ENCODE data around the gene EID3. TPM values are rescaled to one million over a fixed set of nuclear protein-coding genes. Genes with fewer than 3 reads are reported as not detected.

The EID3 gene
- total RNA-seq, 1 experiment from 2014 or later, result 3.2 TPM

DNA sequence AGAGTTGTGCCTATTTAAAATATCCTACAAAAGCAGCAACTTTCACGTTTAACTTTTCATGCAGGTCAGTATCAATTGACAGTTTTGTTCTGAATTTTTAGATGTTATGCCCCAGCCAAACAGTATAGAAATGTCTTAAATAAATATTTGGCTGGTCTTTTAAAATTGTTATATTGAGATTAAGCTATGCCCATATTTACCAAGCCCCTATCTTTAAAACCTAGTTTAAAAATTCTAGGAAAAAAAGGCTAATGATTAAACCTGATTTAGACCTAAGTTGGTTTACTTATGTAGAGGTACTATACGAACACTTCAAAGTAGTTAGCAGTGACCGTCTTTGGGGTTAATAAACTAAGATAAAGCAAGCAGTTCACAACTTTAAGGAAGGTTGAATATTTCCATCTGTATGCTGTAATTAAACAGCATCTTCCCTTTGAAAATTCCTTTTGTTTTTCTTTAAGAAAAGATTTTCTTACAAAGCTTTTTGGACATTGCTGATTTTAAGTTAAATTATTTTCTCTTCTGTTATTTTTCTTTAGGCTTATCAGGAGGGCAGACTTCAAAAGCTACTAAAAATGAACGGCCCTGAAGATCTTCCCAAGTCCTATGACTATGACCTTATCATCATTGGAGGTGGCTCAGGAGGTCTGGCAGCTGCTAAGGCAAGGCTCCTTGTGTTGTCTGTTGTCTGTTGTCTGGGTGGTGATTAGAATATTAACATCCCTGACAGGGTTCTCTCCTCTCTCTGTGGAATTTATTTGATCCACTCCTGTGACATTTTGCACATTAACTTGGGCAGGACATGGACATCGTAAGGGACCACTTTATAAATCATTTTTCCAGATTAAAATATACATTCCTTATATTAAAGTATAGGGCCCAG lies 7.5 kb downstream of the EID3 start:
- Mint-ChIP-seq H3K36me3 (peaks cover 44% of the 10 kb centered on the region), H3K4me3 (no peak overlapping the region), H3K4me1 (peaks cover 28% of the 10 kb centered on the region), H3K27me3 (ENCODE audit: low read depth) (no peaks in the 10 kb centered on the region), H3K27ac (no peak overlapping the region), H3K9me3 (no peaks in the 10 kb centered on the region)
- ATAC-seq (no peak), DNase-seq (ENCODE audit: low spot score) (no peak)
- ChIA-PET POLR2A (interaction anchor here (0.6 kb wide), 1 partner anchor 344 kb away, joined by 3 read pairs; no protein-coding TSS in a partner anchor), CTCF (no interaction called here)
- TF ChIP-seq, protein P1, sequence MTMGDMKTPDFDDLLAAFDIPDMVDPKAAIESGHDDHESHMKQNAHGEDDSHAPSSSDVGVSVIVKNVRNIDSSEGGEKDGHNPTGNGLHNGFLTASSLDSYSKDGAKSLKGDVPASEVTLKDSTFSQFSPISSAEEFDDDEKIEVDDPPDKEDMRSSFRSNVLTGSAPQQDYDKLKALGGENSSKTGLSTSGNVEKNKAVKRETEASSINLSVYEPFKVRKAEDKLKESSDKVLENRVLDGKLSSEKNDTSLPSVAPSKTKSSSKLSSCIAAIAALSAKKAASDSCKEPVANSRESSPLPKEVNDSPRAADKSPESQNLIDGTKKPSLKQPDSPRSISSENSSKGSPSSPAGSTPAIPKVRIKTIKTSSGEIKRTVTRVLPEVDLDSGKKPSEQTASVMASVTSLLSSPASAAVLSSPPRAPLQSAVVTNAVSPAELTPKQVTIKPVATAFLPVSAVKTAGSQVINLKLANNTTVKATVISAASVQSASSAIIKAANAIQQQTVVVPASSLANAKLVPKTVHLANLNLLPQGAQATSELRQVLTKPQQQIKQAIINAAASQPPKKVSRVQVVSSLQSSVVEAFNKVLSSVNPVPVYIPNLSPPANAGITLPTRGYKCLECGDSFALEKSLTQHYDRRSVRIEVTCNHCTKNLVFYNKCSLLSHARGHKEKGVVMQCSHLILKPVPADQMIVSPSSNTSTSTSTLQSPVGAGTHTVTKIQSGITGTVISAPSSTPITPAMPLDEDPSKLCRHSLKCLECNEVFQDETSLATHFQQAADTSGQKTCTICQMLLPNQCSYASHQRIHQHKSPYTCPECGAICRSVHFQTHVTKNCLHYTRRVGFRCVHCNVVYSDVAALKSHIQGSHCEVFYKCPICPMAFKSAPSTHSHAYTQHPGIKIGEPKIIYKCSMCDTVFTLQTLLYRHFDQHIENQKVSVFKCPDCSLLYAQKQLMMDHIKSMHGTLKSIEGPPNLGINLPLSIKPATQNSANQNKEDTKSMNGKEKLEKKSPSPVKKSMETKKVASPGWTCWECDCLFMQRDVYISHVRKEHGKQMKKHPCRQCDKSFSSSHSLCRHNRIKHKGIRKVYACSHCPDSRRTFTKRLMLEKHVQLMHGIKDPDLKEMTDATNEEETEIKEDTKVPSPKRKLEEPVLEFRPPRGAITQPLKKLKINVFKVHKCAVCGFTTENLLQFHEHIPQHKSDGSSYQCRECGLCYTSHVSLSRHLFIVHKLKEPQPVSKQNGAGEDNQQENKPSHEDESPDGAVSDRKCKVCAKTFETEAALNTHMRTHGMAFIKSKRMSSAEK (CRISPR knock-in tag; IDR thresholded peaks at IDR 0.05; ENCODE audit: borderline replicate concordance), result no peak
- TF ChIP-seq, protein P2, sequence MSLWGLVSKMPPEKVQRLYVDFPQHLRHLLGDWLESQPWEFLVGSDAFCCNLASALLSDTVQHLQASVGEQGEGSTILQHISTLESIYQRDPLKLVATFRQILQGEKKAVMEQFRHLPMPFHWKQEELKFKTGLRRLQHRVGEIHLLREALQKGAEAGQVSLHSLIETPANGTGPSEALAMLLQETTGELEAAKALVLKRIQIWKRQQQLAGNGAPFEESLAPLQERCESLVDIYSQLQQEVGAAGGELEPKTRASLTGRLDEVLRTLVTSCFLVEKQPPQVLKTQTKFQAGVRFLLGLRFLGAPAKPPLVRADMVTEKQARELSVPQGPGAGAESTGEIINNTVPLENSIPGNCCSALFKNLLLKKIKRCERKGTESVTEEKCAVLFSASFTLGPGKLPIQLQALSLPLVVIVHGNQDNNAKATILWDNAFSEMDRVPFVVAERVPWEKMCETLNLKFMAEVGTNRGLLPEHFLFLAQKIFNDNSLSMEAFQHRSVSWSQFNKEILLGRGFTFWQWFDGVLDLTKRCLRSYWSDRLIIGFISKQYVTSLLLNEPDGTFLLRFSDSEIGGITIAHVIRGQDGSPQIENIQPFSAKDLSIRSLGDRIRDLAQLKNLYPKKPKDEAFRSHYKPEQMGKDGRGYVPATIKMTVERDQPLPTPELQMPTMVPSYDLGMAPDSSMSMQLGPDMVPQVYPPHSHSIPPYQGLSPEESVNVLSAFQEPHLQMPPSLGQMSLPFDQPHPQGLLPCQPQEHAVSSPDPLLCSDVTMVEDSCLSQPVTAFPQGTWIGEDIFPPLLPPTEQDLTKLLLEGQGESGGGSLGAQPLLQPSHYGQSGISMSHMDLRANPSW (CRISPR knock-in tag; conservative IDR thresholded peaks at IDR 0.05; ENCODE audit: low read depth), result no peak
- TF ChIP-seq NFYB (CRISPR knock-in tag; conservative IDR thresholded peaks at IDR 0.05; ENCODE audit: low read depth) (no peak), ATF1 (CRISPR knock-in tag; IDR thresholded peaks at IDR 0.05) (no peak), ZNF219 (CRISPR knock-in tag; IDR thresholded peaks at IDR 0.05; ENCODE audit: borderline replicate concordance) (no peak), RORB (CRISPR knock-in tag; IDR thresholded peaks at IDR 0.05) (no peak), EMX1 (CRISPR knock-in tag; IDR thresholded peaks at IDR 0.05) (no peak), HMGA2 (CRISPR knock-in tag; IDR thresholded peaks at IDR 0.05) (no peak), TP53 (CRISPR knock-in tag; IDR thresholded peaks at IDR 0.05) (no peak), NFATC4 (CRISPR knock-in tag; IDR thresholded peaks at IDR 0.05) (no peak), SOX15 (CRISPR knock-in tag; IDR thresholded peaks at IDR 0.05) (no peak), TEAD1 (CRISPR knock-in tag; IDR thresholded peaks at IDR 0.05) (no peak), MXD4 (CRISPR knock-in tag; IDR thresholded peaks at IDR 0.05; ENCODE audit: borderline replicate concordance) (no peak), SMAD3 (CRISPR knock-in tag; IDR thresholded peaks at IDR 0.05; ENCODE audit: borderline replicate concordance) (no peak), JAZF1 (CRISPR knock-in tag; IDR thresholded peaks at IDR 0.05) (no peak), ZNF671 (CRISPR knock-in tag; IDR thresholded peaks at IDR 0.05) (no peak)
- TF ChIP-seq, protein P3, sequence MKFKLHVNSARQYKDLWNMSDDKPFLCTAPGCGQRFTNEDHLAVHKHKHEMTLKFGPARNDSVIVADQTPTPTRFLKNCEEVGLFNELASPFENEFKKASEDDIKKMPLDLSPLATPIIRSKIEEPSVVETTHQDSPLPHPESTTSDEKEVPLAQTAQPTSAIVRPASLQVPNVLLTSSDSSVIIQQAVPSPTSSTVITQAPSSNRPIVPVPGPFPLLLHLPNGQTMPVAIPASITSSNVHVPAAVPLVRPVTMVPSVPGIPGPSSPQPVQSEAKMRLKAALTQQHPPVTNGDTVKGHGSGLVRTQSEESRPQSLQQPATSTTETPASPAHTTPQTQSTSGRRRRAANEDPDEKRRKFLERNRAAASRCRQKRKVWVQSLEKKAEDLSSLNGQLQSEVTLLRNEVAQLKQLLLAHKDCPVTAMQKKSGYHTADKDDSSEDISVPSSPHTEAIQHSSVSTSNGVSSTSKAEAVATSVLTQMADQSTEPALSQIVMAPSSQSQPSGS (CRISPR knock-in tag; IDR thresholded peaks at IDR 0.05; ENCODE audit: borderline replicate concordance, low read depth), result no peak
- TF ChIP-seq, protein P4, sequence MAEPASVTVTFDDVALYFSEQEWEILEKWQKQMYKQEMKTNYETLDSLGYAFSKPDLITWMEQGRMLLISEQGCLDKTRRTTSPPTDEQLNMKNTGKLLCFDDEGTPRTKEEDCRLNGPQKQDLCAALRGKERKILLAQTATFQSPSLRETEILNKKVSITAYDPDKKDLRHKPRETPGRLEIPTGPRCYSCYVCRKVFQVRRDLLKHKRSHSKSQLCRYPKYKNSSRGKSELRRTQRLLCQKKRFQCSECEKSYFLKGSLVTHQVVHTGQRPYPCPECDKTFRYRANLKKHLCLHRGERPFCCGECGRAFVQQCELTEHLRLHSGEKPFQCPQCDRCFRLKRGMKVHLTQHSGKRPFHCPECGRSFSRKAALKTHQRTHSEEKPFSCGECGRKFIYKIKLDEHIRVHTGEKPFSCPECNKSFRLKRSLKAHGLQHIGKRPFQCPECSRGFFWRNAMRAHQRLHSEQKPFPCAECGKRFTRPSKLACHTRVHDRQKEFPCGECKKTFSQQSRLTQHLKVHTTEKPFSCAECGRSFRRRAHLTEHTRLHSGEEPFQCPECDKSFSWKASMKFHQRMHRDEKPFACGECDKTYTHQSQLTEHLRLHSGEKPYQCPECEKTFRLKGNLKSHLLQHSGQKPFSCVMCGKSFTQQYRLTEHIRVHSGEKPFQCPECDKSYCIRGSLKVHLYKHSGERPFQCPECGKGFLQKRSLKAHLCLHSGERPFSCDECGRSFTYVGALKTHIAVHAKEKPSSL (CRISPR knock-in tag; conservative IDR thresholded peaks at IDR 0.05), result no peak
- TF ChIP-seq, protein P5, sequence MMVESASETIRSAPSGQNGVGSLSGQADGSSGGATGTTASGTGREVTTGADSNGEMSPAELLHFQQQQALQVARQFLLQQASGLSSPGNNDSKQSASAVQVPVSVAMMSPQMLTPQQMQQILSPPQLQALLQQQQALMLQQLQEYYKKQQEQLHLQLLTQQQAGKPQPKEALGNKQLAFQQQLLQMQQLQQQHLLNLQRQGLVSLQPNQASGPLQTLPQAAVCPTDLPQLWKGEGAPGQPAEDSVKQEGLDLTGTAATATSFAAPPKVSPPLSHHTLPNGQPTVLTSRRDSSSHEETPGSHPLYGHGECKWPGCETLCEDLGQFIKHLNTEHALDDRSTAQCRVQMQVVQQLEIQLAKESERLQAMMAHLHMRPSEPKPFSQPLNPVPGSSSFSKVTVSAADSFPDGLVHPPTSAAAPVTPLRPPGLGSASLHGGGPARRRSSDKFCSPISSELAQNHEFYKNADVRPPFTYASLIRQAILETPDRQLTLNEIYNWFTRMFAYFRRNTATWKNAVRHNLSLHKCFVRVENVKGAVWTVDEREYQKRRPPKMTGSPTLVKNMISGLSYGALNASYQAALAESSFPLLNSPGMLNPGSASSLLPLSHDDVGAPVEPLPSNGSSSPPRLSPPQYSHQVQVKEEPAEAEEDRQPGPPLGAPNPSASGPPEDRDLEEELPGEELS (CRISPR knock-in tag; IDR thresholded peaks at IDR 0.05), result no peak
- TF ChIP-seq, protein P6, sequence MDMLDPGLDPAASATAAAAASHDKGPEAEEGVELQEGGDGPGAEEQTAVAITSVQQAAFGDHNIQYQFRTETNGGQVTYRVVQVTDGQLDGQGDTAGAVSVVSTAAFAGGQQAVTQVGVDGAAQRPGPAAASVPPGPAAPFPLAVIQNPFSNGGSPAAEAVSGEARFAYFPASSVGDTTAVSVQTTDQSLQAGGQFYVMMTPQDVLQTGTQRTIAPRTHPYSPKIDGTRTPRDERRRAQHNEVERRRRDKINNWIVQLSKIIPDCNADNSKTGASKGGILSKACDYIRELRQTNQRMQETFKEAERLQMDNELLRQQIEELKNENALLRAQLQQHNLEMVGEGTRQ (CRISPR knock-in tag; IDR thresholded peaks at IDR 0.05), result no peak

All from WTC11 (cell line).